CD14-positive monocyte (primary cell): ENCODE results near the gene BMX. TPM values are rescaled to one million over a fixed set of nuclear protein-coding genes. Genes with fewer than 3 reads are reported as not detected.
A peak's percentile ranks its signal among the peaks of the same experiment; 100 is the strongest.

Experiments used
- DNase-seq, 3 donors: peaks; one replicate each; pipeline ENCODE4 v3.0.0-alpha.2; 2011 to 2022
- H2AFZ ChIP-seq: 2 replicates; pipeline ENCODE4 v1.6.0; 2012; ENCODE audit warnings: mild to moderate bottlenecking, low read depth, low read length, inconsistent platforms; ENCODE audit not compliant: insufficient read depth, poor library complexity, severe bottlenecking
- H3K27ac ChIP-seq, 2 donors: 1 replicate in 1 of 2; 2 replicates in 1 of 2; pipeline ENCODE4 v1.5.1; 2012 to 2013; ENCODE audit warnings: low read length in 2 of 2, control low read depth in 1 of 2, inconsistent platforms in 1 of 2, low read depth in 1 of 2, mild to moderate bottlenecking in 1 of 2
- H3K27me3 ChIP-seq, 2 donors: one replicate each; pipeline versions ENCODE4 v1.6.0 to v1.6.1; 2011 to 2013; ENCODE audit warnings: low read length in 2 of 2; ENCODE audit not compliant: control insufficient read depth in 2 of 2, insufficient read depth in 2 of 2
- H3K36me3 ChIP-seq, 2 donors: replicated peaks in 1 of 2; 1 replicate in 1 of 2; 2 replicates in 1 of 2; pipeline versions ENCODE4 v1.5.1 to v1.6.1; 2012 to 2013; ENCODE audit warnings: low read length in 2 of 2, control low read depth in 1 of 2, inconsistent platforms in 1 of 2, mild to moderate bottlenecking in 1 of 2; ENCODE audit not compliant: insufficient read depth in 2 of 2, control insufficient read depth in 1 of 2
- H3K4me1 ChIP-seq, 2 donors: 1 replicate in 1 of 2; 2 replicates in 1 of 2; pipeline versions ENCODE4 v1.5.1 to v1.6.1; 2012 to 2013; ENCODE audit warnings: low read length in 2 of 2, control low read depth in 1 of 2, inconsistent platforms in 1 of 2, mild to moderate bottlenecking in 1 of 2, moderate library complexity in 1 of 2; ENCODE audit not compliant: insufficient read depth in 2 of 2, control insufficient read depth in 1 of 2
- H3K4me2 ChIP-seq: replicated peaks from 2 replicates; pipeline ENCODE3; 2012; ENCODE audit warnings: low read length, moderate library complexity, mild to moderate bottlenecking; ENCODE audit not compliant: poor library complexity, severe bottlenecking; ENCODE audit errors: extremely low read depth
- H3K4me3 ChIP-seq, 3 experiments: fragments of 200-600 bp in 1 of 3; sonication (generic) in 1 of 3; replicated peaks in 1 of 3; 1 replicate in 2 of 3; 2 replicates in 1 of 3; pipeline ENCODE4 v1.5.1; 2011 to 2013; ENCODE audit warnings: low read length in 3 of 3, mild to moderate bottlenecking in 3 of 3, control low read depth in 2 of 3, low read depth in 2 of 3, inconsistent platforms in 1 of 3, moderate library complexity in 1 of 3
- H3K79me2 ChIP-seq: 2 replicates; pipeline ENCODE4 v1.6.0; 2012; ENCODE audit warnings: mild to moderate bottlenecking, control low read depth, inconsistent platforms, low read length, moderate library complexity; ENCODE audit not compliant: insufficient read depth
- H3K9ac ChIP-seq: 2 replicates; pipeline ENCODE4 v1.6.0; 2017; ENCODE audit warnings: low read length, mild to moderate bottlenecking; ENCODE audit not compliant: insufficient read depth, poor library complexity, severe bottlenecking
- H3K9me3 ChIP-seq, 2 donors: replicated peaks in 1 of 2; 1 replicate in 1 of 2; 2 replicates in 1 of 2; pipeline versions ENCODE4 v1.5.1 to v1.6.1; 2012 to 2013; ENCODE audit warnings: low read length in 2 of 2, control low read depth in 1 of 2; ENCODE audit not compliant: control insufficient read depth in 1 of 2, insufficient read depth in 1 of 2
- H4K20me1 ChIP-seq: 2 replicates; pipeline ENCODE4 v1.6.0; 2012; ENCODE audit warnings: mild to moderate bottlenecking, low read length, control low read depth, moderate library complexity; ENCODE audit not compliant: insufficient read depth
- H3K27ac Mint-ChIP-seq, 7 donors: one replicate each; pipeline ENCODE4 v1.8.0; 2020; ENCODE audit warnings: mild to moderate bottlenecking in 7 of 7, mixed read lengths in 7 of 7, moderate library complexity in 6 of 7, inconsistent platforms in 2 of 7
- H3K27me3 Mint-ChIP-seq, 3 donors: one replicate each; pipeline ENCODE4 v1.8.0; 2021 to 2022; ENCODE audit warnings: low read depth in 3 of 3, mild to moderate bottlenecking in 3 of 3, mixed read lengths in 3 of 3, moderate library complexity in 3 of 3, inconsistent platforms in 1 of 3
- H3K36me3 Mint-ChIP-seq, 2 donors: one replicate each; pipeline ENCODE4 v1.8.0; 2020; ENCODE audit warnings: mixed read lengths in 2 of 2, inconsistent platforms in 1 of 2, mild to moderate bottlenecking in 1 of 2
- H3K4me1 Mint-ChIP-seq: one replicate; pipeline ENCODE4 v1.8.0; 2020; ENCODE audit warnings: mild to moderate bottlenecking, mixed read lengths
- H3K4me3 Mint-ChIP-seq, 2 donors: one replicate each; pipeline ENCODE4 v1.8.0; 2020; ENCODE audit warnings: mild to moderate bottlenecking in 2 of 2, mixed read lengths in 2 of 2, moderate library complexity in 1 of 2
- H3K9me3 Mint-ChIP-seq, 7 donors: one replicate each; pipeline ENCODE4 v1.8.0; 2020 to 2022; ENCODE audit warnings: mixed read lengths in 7 of 7, mild to moderate bottlenecking in 6 of 7, moderate library complexity in 6 of 7, inconsistent platforms in 2 of 7
- WGBS: methylation state at CpG from one replicate; pipeline ENCODE4 v1.1.5; 2013; ENCODE audit warnings: missing lambda C conversion rate; ENCODE audit not compliant: insufficient coverage; 5-methylcytosine and 5-hydroxymethylcytosine counted together
- intact Hi-C, 2 donors: fragments of 100-400 bp; cut with micrococcal nuclease; formaldehyde crosslinking; loops; one replicate each; pipeline versions ENCODE4 v1.15.0 to v1.15.1; 2023
- polyA minus RNA-seq: library from RNA; depleted of rRNA, polyadenylated mRNA; stranded (reverse); fragments of >200 nt; gene quantifications from 2 replicates; pipeline ENCODE4 v1.2.3, GENCODE V29; 2012
- polyA plus RNA-seq, 3 donors: library from polyadenylated mRNA; depleted of rRNA in 1 of 3; unstranded in 2 of 3; stranded (reverse) in 1 of 3; fragments of 300-500 nt in 2 of 3; fragments of >200 nt in 1 of 3; fragmentation: Illumina TruSeq in 2 of 3; gene quantifications; 1 replicate in 2 of 3; 2 replicates in 1 of 3; pipeline ENCODE4 v1.2.3, GENCODE V29; 2012 to 2021
- total RNA-seq, 12 experiments: library from RNA in 1 of 12; stranded (reverse) in 1 of 12; fragments of 120-200 nt in 1 of 12; gene quantifications; one replicate each; pipeline ENCODE4 v1.2.4 and lab custom pipeline; 2013 to 2026; ENCODE audit warnings: mixed read lengths in 6 of 12, inconsistent platforms in 1 of 12
- TF ChIP-seq, protein P1 (sequence below): fragments of 200-600 bp; IDR thresholded peaks from one replicate; pipeline ENCODE4 v1.8.0; 2022; ENCODE audit warnings: antibody characterized with exemption, mild to moderate bottlenecking

Gene BMX
- total RNA-seq (2013): 0.15 TPM
- polyA plus RNA-seq: under 1 TPM; 0.15 to 0.26 (median 0.22) TPM
- polyA minus RNA-seq: 0.24 TPM in 1 of 2 replicates, not detected in the other
- 0 to 1.1 (median 0.08) reads per million in 11 experiments for total RNA-seq (lab: John Stamatoyannopoulos, UW)

GRCh38 chrX:15500497-15500966, at the start of gene BMX:
Gene BMX (plus strand): TSS chrX:15500807. CDS start chrX:15508354, 7,547 bp downstream.
- Histone ChIP-seq H3K9me3 (no peaks in the 10 kb centered on the region), H3K4me3 (peak within 1 kb of the TSS in 2 of 3 experiments; percentile 15 to 51), H4K20me1 (no peaks in the 10 kb centered on the region), H3K4me1 (peaks cover 0 to 7% of the 10 kb centered on the region in 2 donors), H3K36me3 (no peaks in the 10 kb centered on the region), H3K9ac (no peak within 1 kb of the TSS), H3K27ac (peak within 1 kb of the TSS in 1 of 2 donors; percentile 11), H3K79me2 (no peaks in the 10 kb centered on the region), H3K4me2 (peak within 1 kb of the TSS; percentile 36), H3K27me3 (peaks cover 0 to 67% of the 10 kb centered on the region in 2 donors), H2AFZ (peak within 1 kb of the TSS; percentile 63)
- H3K36me3 Mint-ChIP-seq: no peaks in the 10 kb centered on the region
- H3K4me1 Mint-ChIP-seq: peaks cover 26% of the 10 kb centered on the region
- H3K9me3 Mint-ChIP-seq: peaks cover 0 to 5% (median 0%) of the 10 kb centered on the region in 7 donors
- WGBS: 33% methylated on average over 14 of the region's 18 CpGs
- TF ChIP-seq, protein P1, sequence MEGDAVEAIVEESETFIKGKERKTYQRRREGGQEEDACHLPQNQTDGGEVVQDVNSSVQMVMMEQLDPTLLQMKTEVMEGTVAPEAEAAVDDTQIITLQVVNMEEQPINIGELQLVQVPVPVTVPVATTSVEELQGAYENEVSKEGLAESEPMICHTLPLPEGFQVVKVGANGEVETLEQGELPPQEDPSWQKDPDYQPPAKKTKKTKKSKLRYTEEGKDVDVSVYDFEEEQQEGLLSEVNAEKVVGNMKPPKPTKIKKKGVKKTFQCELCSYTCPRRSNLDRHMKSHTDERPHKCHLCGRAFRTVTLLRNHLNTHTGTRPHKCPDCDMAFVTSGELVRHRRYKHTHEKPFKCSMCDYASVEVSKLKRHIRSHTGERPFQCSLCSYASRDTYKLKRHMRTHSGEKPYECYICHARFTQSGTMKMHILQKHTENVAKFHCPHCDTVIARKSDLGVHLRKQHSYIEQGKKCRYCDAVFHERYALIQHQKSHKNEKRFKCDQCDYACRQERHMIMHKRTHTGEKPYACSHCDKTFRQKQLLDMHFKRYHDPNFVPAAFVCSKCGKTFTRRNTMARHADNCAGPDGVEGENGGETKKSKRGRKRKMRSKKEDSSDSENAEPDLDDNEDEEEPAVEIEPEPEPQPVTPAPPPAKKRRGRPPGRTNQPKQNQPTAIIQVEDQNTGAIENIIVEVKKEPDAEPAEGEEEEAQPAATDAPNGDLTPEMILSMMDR: no peak
- intact Hi-C loops: no loop called here
- peak; percentile 1 to 11 (median 10) for DNase-seq
- peak within 1 kb of the TSS; percentile 63 to 77 for H3K4me3 Mint-ChIP-seq
- H3K27me3 Mint-ChIP-seq: peaks cover 0 to 54% (median 2%) of the 10 kb centered on the region in 3 donors
- peak within 1 kb of the TSS in 5 of 7 donors; percentile 20 to 85 (median 53) for H3K27ac Mint-ChIP-seq

DNA sequence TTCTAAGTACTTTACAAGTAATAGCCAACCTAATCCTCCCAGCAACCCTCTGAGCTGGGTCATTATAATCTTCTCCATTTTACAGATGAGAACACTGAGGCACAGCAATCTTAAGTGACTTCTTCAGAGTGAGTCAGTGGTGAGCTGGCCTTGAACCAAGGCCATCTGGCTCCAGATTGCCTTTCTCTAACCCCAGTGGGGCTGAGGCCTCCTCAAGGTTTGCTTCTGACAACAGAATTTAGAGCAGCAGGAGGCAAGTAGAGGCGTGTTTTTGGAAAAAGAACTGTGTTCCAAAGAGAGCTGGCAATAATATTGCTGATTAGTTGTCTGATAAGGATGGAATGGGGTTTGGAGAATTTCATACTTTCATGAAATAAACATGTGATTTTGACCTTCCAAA, 48.7 kb upstream of the BMX start:
- no peak overlapping the region for H3K4me2 ChIP-seq
- no peaks in the 10 kb centered on the region for H3K36me3 ChIP-seq
- Mint-ChIP-seq H3K9me3 (peaks cover 0 to 2% (median 0%) of the 10 kb centered on the region in 7 donors), H3K4me1 (peaks cover 5% of the 10 kb centered on the region), H3K36me3 (no peaks in the 10 kb centered on the region), H3K4me3 (no peak overlapping the region), H3K27ac (no peak overlapping the region), H3K27me3 (peaks cover 0 to 31% (median 2%) of the 10 kb centered on the region in 3 donors)
- H3K27ac ChIP-seq: no peak overlapping the region
- no CpG with 5 or more reads among the region's 1 CpG for WGBS
- peaks cover 0 to 51% of the 10 kb centered on the region in 2 donors for H3K27me3 ChIP-seq
- TF ChIP-seq, protein P1: no peak
- no peaks in the 10 kb centered on the region for H3K79me2 ChIP-seq
- H4K20me1 ChIP-seq: no peaks in the 10 kb centered on the region
- no peak overlapping the region for H3K9ac ChIP-seq
- DNase-seq: no peak
- H2AFZ ChIP-seq: no peak overlapping the region
- H3K9me3 ChIP-seq: no peaks in the 10 kb centered on the region
- no peaks in the 10 kb centered on the region for H3K4me1 ChIP-seq
- intact Hi-C loops: no loop called here
- no peak overlapping the region for H3K4me3 ChIP-seq
